GM18507 (cell line): ENCODE data around the gene BEAN1.

ENCODE experiments used
- DNase-seq: peaks from one replicate; pipeline ENCODE4 v3.0.0; 2011; ENCODE audit warnings: low read depth; ENCODE audit not compliant: insufficient read length; ENCODE audit errors: extremely low spot score
- FAIRE-seq: peaks from 2 replicates; lab custom pipeline; 2011; peaks lifted over from hg19 to GRCh38; lab: Jason Lieb, UNC

The BEAN1 gene

DNA sequence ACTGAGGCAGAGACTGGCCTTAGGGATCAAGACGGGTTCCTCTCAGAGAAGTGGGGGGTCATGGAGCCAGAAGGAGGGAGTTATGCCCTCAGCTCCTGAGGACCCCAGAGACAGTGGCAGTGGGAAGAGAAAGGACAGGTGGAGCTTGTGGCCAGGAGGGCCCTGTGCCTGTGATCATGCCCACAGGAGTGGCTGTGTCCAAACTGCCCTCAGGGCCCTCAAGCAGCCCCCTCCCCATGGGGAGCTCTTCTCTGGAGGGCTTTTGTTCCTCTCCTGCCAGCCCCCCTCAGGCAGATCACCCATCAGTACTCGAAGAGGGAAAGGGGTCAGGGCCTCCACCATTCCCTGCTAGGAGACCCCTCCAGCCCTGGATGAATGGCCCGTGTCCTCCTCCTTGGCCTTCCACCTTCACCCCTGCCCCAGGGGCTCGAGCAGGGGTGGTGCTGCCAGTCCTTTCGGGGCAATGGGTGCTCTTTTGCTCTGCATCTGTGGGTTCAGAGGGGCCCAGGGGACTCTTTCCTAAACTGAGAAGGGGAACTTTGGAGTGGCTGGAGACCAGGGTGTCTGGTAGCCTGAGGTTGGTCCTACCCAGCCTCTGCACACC, 52.7 kb downstream of the BEAN1 start:
- DNase-seq (no peak), FAIRE-seq (no peak)

DNA sequence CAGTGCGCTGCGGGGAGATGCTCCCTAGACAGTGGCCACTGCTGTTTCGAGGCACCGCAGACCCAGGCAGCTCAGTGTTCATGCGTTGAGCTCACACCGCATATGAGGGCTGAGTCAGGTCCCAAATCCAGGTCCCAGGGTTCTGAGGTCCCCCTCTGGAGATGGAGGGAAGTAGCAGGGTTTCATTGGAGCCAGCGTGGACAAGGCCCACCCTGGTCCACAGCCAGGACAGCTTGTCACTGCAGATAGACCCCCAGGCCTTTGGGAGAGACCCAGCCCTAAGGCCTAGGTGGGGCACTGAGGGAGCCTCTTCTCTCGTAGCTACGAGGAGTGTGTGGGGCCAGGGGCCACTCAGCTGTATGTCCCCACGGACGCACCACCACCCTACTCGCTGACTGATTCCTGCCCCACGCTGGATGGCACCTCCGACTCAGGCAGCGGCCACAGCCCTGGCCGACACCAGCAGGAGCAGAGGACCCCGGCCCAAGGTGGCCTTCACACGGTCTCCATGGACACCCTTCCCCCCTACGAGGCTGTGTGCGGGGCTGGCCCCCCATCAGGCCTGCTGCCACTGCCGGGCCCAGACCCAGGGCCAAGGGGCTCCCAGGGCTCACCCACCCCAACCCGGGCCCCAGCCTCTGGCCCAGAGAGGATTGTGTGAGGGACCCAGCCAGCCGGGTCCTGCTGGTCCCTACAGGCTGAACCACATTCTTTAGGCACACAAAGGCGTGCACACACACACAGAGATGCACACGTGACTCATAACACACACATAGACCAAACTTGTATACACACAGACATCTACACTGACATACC, 53.4 kb downstream of the BEAN1 start:
- no peak for FAIRE-seq

DNA sequence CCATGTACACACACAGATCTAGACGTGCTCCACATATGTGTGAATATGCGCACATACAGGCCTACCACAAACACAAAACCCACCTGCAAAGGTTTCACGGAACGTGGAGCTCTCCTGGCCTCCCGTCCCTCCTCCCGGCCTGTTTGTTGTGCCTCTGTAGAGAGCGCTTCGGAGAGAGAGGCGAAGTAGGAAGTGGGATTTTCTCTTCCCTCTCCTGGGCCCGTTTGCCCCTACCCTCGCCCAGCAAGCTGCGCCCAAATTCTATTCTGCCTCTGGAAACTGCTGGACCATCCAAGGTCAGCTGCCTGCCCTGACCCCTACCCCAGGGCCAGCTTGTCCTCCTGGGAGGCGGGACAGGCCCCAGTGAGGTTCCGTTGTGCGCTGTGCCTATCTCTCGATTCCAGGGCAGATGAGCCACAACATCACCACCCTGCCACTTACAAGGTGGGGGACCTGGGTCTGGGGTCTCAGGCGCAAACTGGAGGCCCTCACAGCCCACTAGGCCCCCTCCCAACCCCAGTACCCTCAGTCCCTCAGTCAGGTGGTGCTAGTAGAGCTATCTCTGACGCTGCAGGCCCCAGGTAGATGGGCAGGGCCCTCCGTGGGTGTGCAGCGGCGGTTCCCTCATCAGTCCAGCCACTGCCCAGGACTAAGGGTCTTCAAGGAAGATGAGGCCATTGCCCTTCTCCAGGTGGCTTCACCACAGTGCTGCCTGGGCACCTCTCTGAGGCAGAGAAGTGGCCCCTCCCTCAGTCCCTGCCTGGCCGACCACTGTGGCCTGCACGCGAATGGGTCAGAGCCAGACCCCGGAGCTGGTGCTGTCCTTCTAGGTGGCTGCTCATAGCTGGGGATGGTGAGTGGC, 54.2 kb downstream of the BEAN1 start:
- FAIRE-seq (no peak), DNase-seq (no peak)

More for the DNA sequence above, 53.4 kb downstream of the BEAN1 start:
- DNase-seq = no peak

DNA sequence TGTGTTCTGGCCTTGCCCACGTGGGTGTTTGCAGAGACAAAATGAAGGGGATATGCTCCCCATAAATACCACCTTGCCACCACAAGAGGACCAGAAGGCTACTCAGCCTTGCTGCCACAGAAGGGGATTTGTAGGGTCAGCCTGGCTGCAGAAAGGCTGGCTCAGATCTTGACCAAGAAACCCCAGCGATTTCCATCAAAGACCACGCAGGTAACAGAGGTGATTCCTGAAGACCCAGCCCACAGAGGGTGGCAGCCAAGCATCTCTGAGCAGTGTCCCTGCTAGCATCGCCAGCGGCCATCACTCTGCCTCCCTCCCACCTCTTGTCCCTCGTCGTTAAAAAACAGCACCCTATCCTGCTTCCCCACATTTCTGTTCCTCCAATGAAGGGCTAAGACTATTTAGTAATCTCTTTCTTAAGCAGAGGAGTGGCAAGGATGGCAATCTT, 54.9 kb downstream of the BEAN1 start:
- no peak for FAIRE-seq
- no peak for DNase-seq

DNA sequence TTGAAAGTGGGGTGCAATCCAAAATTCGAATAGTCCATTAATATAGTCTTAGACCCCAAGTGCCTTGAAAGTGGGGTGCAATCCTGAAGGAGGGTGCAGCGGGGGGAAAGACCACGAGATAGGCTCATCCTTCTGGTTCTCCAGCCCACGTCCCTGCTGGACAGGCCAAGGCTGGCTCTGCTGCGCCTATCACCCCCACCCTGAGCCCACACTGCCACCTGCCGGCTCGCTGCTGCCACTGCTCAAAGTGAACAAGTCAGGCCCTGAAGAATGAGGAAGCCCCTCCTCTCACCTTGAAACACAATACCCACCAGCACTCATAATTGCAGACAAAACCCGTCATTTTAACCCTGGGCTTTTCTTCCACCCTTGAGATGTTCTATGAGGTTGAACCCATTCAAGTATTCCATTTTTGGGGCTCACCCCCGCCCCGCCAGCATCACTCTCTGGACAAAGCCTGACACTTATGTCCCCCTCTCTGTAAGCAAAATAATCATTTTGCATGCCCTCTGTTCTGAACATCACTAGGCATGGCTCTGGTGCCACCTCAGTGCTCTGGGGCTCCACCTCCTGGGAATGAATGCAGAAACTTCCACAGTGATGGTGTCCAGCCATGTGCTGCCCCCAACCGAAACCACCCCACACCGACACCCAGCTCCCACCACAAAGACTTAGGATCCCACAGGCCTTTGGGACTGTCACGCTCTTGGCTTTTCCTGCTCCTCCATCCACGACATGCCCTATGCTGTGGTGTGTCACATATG, 56.8 kb downstream of the BEAN1 start:
- DNase-seq (peak; percentile 53), FAIRE-seq (peak; percentile 71)

DNA sequence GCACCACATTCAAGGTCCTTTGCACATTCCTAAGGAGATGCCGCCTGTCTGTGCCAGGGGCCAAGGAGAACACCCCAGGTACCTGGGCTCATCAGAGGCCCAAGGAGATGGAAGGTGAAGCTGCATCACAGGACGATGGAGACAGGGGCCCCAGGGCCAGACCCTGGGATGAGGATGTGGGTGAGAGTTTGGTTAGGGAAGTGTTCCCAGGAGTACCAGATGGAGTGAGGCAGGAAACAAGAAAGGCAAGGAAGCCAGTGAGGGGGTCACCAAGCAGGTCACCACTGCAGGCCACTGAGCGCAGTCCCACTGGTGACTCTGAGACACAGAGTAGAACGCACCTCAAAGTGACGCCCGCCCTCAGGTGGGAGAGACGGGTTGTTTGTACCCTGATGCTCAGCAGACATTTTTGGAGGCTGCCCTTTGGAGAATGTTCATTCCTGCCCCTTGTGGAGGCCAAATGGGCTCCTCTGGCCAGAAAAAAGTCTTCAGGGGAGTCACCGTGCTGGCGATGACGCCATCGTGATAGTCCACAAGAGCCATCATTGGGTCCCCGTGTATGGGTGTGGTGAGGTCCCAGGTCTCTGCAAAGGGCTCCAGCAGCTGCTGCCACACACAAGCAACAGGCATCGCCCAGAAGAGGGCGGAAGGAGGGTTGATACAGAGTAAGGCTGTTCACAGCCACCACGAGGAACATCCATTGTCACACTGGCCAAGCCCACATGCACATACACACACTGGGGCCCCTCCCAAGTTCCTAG, 57.5 kb downstream of the BEAN1 start:
- FAIRE-seq = no peak
- DNase-seq = no peak

DNA sequence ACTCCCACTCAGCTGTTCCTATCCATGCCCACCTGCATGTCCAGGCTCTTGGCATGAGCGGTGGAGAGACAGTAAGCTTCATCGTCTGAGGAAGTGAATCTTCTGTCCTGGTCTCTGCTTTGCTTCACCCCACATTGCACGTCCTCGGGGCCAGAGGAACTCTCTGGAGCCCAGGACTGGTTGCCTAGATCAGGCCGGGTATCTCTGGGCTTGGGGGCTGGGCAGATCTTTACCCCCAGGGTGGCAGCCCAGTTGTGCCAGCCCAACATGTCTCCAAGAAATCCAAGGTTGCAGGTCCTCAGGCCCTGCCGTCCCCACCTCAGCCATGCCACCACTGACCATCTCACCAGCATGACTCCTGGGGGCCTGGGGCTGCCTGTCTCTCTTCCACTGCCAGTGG, 58.3 kb downstream of the BEAN1 start:
- DNase-seq = no peak
- FAIRE-seq = no peak

DNA sequence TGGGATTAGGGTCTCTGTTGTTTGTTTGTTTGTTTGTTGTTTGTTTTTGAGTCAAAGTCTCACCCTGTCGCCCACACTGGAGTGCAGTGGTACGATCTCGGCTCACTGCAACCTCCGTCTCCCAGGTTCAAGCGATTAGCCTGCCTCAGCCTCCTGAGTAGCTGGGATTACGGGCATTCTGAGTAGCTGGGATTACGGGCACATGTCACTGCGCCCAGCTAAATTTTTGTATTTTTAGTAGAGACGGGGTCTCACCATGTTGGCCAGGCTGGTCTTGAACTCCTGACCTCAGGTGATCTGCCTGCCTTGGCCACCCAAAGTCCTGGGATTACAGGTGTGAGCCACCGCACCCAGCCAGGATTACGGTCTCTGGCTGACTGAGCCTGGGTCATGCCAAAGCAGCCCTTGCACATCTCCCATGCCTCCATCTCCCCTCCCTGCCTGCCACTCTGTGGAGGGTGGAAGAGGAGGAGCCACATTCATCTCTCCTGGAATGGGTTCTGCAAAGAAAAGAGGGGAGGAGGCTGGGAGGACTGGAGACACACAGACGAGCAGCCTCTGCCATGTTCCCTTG, 59.2 kb downstream of the BEAN1 start:
- FAIRE-seq (no peak), DNase-seq (no peak)

DNA sequence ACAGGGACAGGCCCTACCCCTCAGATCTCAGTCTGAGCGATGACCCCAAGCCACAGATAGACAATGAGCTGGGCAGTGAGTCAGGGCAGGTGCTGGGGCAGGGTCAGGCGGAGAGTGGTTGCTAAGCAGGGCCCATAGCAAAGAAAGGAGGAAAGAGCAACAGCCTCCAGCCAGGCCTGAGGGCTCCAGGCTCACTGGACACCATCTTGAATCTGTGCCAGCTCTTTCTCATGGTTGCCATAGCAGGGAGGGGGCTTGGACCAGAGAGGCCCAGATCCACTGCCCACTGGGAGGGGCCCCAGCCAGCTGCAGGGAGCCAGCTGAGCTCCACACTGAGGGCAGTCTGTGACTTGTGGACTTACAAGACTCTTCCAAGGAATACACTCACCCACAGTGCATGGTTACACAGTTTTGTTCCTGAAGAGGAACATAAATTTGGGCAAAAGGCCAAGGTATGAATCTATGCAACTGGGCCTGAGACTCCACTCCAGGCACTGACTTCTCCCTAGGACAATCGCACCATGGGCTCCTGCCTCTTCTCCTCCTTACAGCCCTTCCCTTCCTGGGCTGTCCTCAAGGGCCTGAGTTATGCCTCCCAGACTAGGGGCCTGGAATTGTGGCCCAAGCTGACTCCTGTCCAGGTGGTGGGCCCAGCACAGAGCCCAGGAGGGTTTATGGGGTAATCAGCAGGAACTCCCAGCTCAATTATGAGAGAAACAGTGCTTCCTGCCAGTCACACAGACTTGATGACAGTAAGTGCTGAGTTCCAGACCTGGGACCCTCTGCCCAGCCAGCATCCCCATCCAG, 59.9 kb downstream of the BEAN1 start:
- FAIRE-seq = no peak

DNA sequence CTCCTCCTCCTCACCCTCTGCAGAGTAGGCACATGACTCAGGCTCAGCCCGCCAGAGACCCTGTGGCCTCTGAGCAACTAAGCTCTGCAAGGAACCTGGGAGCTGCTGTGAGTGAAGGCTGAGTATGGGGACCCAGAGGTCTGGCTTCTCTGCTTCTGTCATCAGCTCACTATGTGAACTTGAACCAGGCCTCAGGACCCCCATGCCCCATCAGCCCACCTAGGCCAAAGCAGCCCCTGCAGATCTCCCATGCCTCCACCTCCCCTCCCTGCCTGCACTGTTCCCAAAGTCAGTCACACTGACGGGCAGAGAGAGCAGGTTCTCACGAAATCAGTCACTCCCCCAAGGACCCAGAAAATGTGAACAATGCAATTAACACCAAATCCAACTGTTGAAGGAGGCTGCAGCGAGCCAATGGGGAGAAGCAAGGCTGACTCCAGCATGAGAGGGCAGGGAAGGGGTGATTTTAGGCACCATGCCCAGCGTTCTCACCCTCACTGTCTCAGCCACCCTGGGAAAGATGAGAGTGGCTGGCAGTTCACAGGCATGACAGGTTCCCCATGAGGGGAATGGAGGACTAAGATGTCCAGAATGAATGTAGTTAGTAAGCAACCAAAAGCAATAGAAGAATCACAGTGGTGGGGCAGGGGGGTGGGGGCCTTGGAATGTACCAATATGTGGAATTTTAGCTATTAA, 60.6 kb downstream of the BEAN1 start:
- DNase-seq (no peak), FAIRE-seq (no peak)

More for the DNA sequence above, 59.9 kb downstream of the BEAN1 start:
- no peak for DNase-seq

DNA sequence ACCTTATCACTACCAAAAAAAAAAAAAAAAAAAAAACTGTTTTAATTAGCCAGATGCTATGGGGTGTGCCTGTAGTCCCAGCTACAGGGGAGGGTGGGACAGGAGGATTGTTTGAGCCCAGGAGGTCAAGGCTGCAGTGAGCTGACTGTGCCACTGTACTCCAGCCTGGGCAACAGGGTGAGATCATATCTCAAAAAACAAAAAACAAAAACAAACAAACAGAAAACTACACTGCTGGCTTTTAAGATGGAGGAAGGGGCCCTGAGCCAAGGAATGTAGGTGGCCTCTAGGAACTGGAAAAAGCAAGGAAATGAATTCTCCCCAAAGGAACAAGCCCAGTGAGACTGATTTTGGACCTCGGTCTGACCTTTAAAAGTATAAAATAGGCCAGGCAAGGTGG, 61.4 kb downstream of the BEAN1 start:
- DNase-seq (no peak), FAIRE-seq (no peak)

DNA sequence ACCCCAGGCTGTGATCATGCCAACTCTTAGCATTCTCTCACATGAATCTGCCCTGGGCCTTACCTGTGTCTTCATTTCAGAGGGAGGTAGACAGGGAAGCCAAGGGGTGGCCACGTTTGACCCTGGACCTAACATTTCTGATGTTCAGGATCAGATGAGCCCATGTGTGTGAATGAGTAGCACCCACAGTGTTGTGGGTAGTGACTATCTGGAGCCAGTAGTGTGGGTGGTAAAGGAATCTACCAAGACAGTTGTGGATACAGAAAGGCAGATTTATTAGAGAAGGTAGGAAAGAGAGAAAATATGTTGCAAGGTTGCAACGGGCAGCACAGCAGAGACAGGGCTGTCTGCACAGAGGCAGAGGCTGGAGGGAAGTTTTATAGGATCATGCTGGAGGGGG, 62.3 kb downstream of the BEAN1 start:
- FAIRE-seq = no peak
- no peak for DNase-seq

DNA sequence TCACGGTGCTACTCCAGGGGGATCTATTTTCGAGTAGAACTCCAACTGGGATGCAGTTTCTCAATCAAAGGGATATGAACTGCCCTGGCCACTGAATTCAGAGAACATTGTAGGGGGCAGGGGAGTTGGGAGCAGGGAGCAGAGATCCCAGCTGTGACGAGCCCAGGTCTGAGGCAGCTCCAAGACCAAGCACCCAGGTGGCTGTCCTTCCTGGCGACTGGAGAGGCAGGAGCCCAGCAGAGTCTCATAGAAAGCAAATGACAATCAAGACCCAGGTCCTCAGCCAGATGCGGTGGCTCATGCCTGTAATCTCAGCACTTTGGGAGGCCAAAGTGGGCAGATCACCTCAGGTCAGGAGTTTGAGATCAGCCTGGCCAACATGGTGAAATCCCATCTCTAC, 62.7 kb downstream of the BEAN1 start:
- FAIRE-seq (no peak), DNase-seq (no peak)

DNA sequence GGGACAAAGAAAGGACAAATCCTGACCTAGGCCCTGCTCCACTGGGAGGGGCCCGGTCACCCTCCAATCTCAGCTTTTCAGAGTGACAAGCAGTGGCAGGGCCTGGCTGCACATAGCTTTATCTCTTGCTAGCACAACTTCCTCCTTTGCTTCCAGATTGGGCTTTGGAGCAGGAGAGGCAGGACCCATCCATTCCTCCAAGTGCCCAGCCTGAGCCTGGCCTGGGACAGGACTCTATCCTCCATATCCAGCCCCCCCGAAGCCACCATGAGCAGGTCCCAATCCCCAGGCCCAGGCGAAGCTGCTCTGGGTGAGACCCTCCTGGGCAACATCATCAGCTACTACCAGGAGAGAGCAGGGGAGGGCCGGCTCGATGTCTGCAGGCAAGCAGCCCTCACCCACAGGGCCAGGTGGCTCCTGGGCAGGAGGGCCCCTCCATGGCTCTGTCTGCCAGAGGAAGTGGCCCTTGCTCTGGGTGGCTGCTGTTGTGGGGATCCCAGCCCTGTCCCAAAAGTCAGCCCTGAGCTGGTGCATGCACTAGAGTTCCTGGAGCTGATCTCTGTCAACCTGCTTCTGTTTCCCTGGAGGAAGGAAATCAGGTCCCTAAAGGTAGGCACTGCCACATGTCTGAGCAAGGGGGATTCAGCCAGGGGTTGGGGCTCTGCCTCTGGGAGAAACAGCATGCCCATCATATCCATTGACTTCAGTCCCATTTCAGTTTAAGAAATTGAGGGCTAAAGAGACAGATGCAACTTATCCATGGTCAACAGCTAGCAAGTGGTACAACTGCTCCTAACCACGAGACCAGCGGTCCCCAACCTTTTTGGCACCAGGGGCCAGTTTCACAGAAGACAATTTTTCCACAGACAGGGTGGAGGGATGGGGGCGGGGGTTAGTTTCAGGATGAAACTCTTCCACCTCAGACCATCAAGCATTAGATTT, 64.0 kb downstream of the BEAN1 start:
- FAIRE-seq (no peak), DNase-seq (no peak)

DNA sequence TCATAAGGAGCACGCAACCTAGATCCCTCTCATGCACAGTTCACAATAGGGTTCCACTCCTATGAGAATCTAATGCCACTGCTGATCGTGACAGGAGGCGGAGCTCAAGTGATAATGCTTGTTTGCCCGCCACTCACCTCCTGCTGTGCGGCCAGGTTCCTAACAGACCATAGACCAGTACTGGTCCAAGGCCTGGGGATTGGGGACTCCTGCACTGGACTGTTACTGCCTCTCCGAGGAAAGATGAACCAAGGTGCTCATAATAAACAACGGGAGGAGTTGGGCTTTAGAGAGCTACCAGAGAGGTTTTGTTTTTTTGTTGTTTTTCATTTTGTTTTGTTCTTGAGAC, 64.6 kb downstream of the BEAN1 start:
- DNase-seq (no peak), FAIRE-seq (no peak)
